SK-N-SH treated with all-trans-retinoic acid at 6 μM for 48 hours (cell line): Measurements from ENCODE around the gene ATP2B1.
A peak's percentile ranks its signal among the peaks of the same experiment; 100 is the strongest.

Source experiments
- ATAC-seq: fragments of 200-7000 bp; cut with Tn5 transposase; 3 replicates; pipeline ENCODE4 v1.9.1; 2020; ENCODE audit warnings: mild to moderate bottlenecking, moderate library complexity
- BACH2 ChIP-seq: fragments of 250-450 bp; sonication (Bioruptor Pico); IDR thresholded peaks from 2 replicates; pipeline ENCODE4 v1.9.0; 2021; ENCODE audit warnings: mild to moderate bottlenecking, borderline replicate concordance
- CREB5 ChIP-seq: fragments of 250-450 bp; sonication (Bioruptor Pico); IDR thresholded peaks from 2 replicates; pipeline ENCODE4 v1.5.1; 2020; ENCODE audit warnings: low read depth, mild to moderate bottlenecking, moderate library complexity
- CSDC2 ChIP-seq: fragments of 250-450 bp; sonication (Bioruptor Pico); IDR thresholded peaks from 2 replicates; pipeline ENCODE4 v1.5.0; 2020; ENCODE audit warnings: mild to moderate bottlenecking, moderate library complexity
- CSRNP3 ChIP-seq: fragments of 250-450 bp; sonication (Bioruptor Pico); IDR thresholded peaks from 2 replicates; pipeline ENCODE4 v1.5.1; 2021; ENCODE audit warnings: mild to moderate bottlenecking, moderate library complexity
- ESRRG ChIP-seq: fragments of 250-450 bp; sonication (Bioruptor Pico); IDR thresholded peaks from 2 replicates; pipeline ENCODE4 v1.6.1; 2021; ENCODE audit warnings: mild to moderate bottlenecking
- GLIS3 ChIP-seq: fragments of 250-450 bp; sonication (Bioruptor Pico); IDR thresholded peaks from 2 replicates; pipeline ENCODE4 v1.5.0; 2020; ENCODE audit warnings: mild to moderate bottlenecking, moderate library complexity
- ISL1 ChIP-seq: fragments of 250-450 bp; sonication (Bioruptor Pico); IDR thresholded peaks from 2 replicates; pipeline ENCODE4 v2.1.2; 2022; ENCODE audit warnings: mild to moderate bottlenecking, moderate library complexity
- OSR1 ChIP-seq: fragments of 250-450 bp; sonication (Bioruptor Pico); IDR thresholded peaks from 2 replicates; pipeline ENCODE4 v1.8.0; 2022; ENCODE audit warnings: moderate library complexity, mild to moderate bottlenecking, inconsistent platforms
- POU6F1 ChIP-seq: fragments of 250-450 bp; sonication (Bioruptor Pico); IDR thresholded peaks from 2 replicates; pipeline ENCODE4 v1.8.0; 2021; ENCODE audit warnings: low read depth, mild to moderate bottlenecking, moderate library complexity, borderline replicate concordance
- PPARA ChIP-seq: fragments of 250-450 bp; sonication (Bioruptor Pico); IDR thresholded peaks from 2 replicates; pipeline ENCODE4 v1.5.0; 2020; ENCODE audit warnings: mild to moderate bottlenecking, borderline replicate concordance
- RARB ChIP-seq: fragments of 250-450 bp; sonication (Bioruptor Pico); IDR thresholded peaks from 2 replicates; pipeline ENCODE4 v1.8.0; 2021; ENCODE audit warnings: mild to moderate bottlenecking, moderate library complexity
- SNAI2 ChIP-seq: fragments of 250-450 bp; sonication (Bioruptor Pico); IDR thresholded peaks from 2 replicates; pipeline ENCODE4 v1.5.0; 2020; ENCODE audit warnings: mild to moderate bottlenecking, moderate library complexity
- TCF4 ChIP-seq: fragments of 250-450 bp; sonication (Bioruptor Pico); IDR thresholded peaks from 2 replicates; pipeline ENCODE4 v1.8.0; 2021; ENCODE audit warnings: mild to moderate bottlenecking, moderate library complexity, borderline replicate concordance
- TOX ChIP-seq: fragments of 250-450 bp; sonication (Bioruptor Pico); IDR thresholded peaks from 2 replicates; pipeline ENCODE4 v1.8.0; 2021; ENCODE audit warnings: mild to moderate bottlenecking, moderate library complexity, borderline replicate concordance
- TSHZ2 ChIP-seq: fragments of 250-450 bp; sonication (Bioruptor Pico); IDR thresholded peaks from 2 replicates; pipeline ENCODE4 v1.5.0; 2020; ENCODE audit warnings: mild to moderate bottlenecking, moderate library complexity
- ZC3H10 ChIP-seq: fragments of 250-450 bp; sonication (Bioruptor Pico); IDR thresholded peaks from 2 replicates; pipeline ENCODE4 v1.5.1; 2021; ENCODE audit warnings: mild to moderate bottlenecking, moderate library complexity
- ZFP30 ChIP-seq: fragments of 450-650 bp; formaldehyde crosslinking; IDR thresholded peaks from 2 replicates; pipeline ENCODE4 v1.5.0; 2022; ENCODE audit warnings: mild to moderate bottlenecking, moderate library complexity
- ZNF565 ChIP-seq: fragments of 450-650 bp; formaldehyde crosslinking; conservative IDR thresholded peaks from 2 replicates; pipeline ENCODE4 v1.5.0; 2020; ENCODE audit warnings: low read depth, mild to moderate bottlenecking, moderate library complexity
- ZNF70 ChIP-seq: fragments of 450-650 bp; formaldehyde crosslinking; IDR thresholded peaks from 2 replicates; pipeline ENCODE4 v1.5.0; 2020; ENCODE audit warnings: mild to moderate bottlenecking, moderate library complexity
- ZNF8 ChIP-seq: fragments of 450-650 bp; formaldehyde crosslinking; IDR thresholded peaks from 2 replicates; pipeline ENCODE4 v1.5.0; 2020; ENCODE audit warnings: mild to moderate bottlenecking, moderate library complexity

The ATP2B1 gene

GRCh38 chr12:89753997-89754396 is 45.4 kb upstream of the ATP2B1 start:
- no peak for TF ChIP-seq ESRRG
- TF ChIP-seq SNAI2 (CRISPR knock-in tag): no peak
- TF ChIP-seq OSR1: no peak
- TF ChIP-seq TOX (CRISPR knock-in tag): no peak
- no peak for TF ChIP-seq TSHZ2 (CRISPR knock-in tag)
- no peak for TF ChIP-seq ISL1
- TF ChIP-seq ZC3H10 (CRISPR knock-in tag): no peak
- no peak for TF ChIP-seq GLIS3
- TF ChIP-seq PPARA (CRISPR knock-in tag): no peak
- no peak for TF ChIP-seq CSRNP3
- no peak for TF ChIP-seq POU6F1
- no peak for TF ChIP-seq ZNF70 (CRISPR knock-in tag)
- TF ChIP-seq ZFP30: no peak
- no peak for TF ChIP-seq RARB (CRISPR knock-in tag)
- TF ChIP-seq ZNF8 (CRISPR knock-in tag): no peak
- no peak for TF ChIP-seq TCF4 (CRISPR knock-in tag)
- TF ChIP-seq CSDC2 (CRISPR knock-in tag): no peak
- no peak for TF ChIP-seq BACH2
- no peak for TF ChIP-seq CREB5
- no peak for TF ChIP-seq ZNF565 (CRISPR knock-in tag)
- ATAC-seq: no peak

- no peak for ATAC-seq
These were observed 43.7 kb upstream of the ATP2B1 start for GRCh38 chr12:89752341-89752740.

GRCh38 chr12:89750389-89751351 is 42.0 kb upstream of the ATP2B1 start:
- no peak for TF ChIP-seq ZFP30
- no peak for TF ChIP-seq CSRNP3
- no peak for TF ChIP-seq CREB5
- TF ChIP-seq POU6F1: no peak
- no peak for TF ChIP-seq TSHZ2 (CRISPR knock-in tag)
- no peak for TF ChIP-seq SNAI2 (CRISPR knock-in tag)

More at GRCh38 chr12:89752341-89752740, 43.7 kb upstream of the ATP2B1 start:
- no peak for TF ChIP-seq ISL1
- TF ChIP-seq ZNF8 (CRISPR knock-in tag): no peak

More at GRCh38 chr12:89750389-89751351, 42.0 kb upstream of the ATP2B1 start:
- ATAC-seq: peak; percentile 66
